HEK293 (cell line): ENCODE data around the gene COL9A3.

Experiments used
- CTCF ChIA-PET: fragments of 350-600 bp; formaldehyde crosslinking; extraction: SDS; loops from one replicate; lab custom pipeline; 2021; ENCODE audit warnings: antibody characterized with exemption; lab: Yijun Ruan, JAX
- POLR2A ChIA-PET: fragments of 300-600 bp; formaldehyde crosslinking; extraction: SDS; loops from one replicate; lab custom pipeline; 2020; ENCODE audit warnings: antibody characterized with exemption, inconsistent platforms; lab: Yijun Ruan, JAX
- H3K27ac ChIP-seq: fragments of 200-500 bp; sonication (Bioruptor generic); 2 replicates; pipeline ENCODE4 v1.5.1; 2014; ENCODE audit warnings: low read depth, low read length, control low read depth, inconsistent platforms; ENCODE audit errors: extremely low read depth
- H3K36me3 ChIP-seq, 2 experiments: fragments of 200-500 bp in 1 of 2; sonication (Bioruptor generic) in 1 of 2; 1 replicate in 1 of 2; 2 replicates in 1 of 2; pipeline ENCODE4 v1.5.1; 2014 to 2017; ENCODE audit warnings: inconsistent platforms in 2 of 2, low read length in 2 of 2; ENCODE audit not compliant: control insufficient read depth in 2 of 2, insufficient read depth in 1 of 2
- H3K4me1 ChIP-seq: fragments of 200-500 bp; sonication (Bioruptor generic); 2 replicates; pipeline ENCODE4 v1.5.1; 2014; ENCODE audit warnings: mild to moderate bottlenecking, low read length, inconsistent platforms; ENCODE audit not compliant: control insufficient read depth, insufficient read depth
- H3K4me3 ChIP-seq: 2 replicates; pipeline ENCODE4 v1.5.1; 2011; ENCODE audit warnings: low read depth, mild to moderate bottlenecking, control low read depth, low read length, moderate library complexity
- H3K9me3 ChIP-seq: fragments of 200-500 bp; sonication (Bioruptor generic); 2 replicates; pipeline ENCODE4 v1.5.1; 2014; ENCODE audit warnings: low read depth, low read length, inconsistent platforms; ENCODE audit not compliant: control insufficient read depth, insufficient read depth
- KLF8 ChIP-seq: fragments of 450-650 bp; formaldehyde crosslinking; IDR thresholded peaks from 2 replicates; pipeline ENCODE4 v1.5.1; 2016; ENCODE audit warnings: missing biosample characterization, missing genetic modification characterization
- WT1 ChIP-seq: fragments of 450-650 bp; formaldehyde crosslinking; IDR thresholded peaks from 2 replicates; pipeline ENCODE4 v1.5.1; 2016; ENCODE audit warnings: missing biosample characterization, missing genetic modification characterization
- ZNF157 ChIP-seq: fragments of 450-650 bp; formaldehyde crosslinking; IDR thresholded peaks from 2 replicates; pipeline ENCODE4 v1.5.1; 2016; ENCODE audit warnings: missing biosample characterization, missing genetic modification characterization
- ZNF214 ChIP-seq: fragments of 450-650 bp; formaldehyde crosslinking; IDR thresholded peaks from 2 replicates; pipeline ENCODE4 v1.5.1; 2017; ENCODE audit warnings: missing biosample characterization, mild to moderate bottlenecking, missing genetic modification characterization, borderline replicate concordance
- ZNF311 ChIP-seq: fragments of 450-650 bp; formaldehyde crosslinking; IDR thresholded peaks from 2 replicates; pipeline ENCODE4 v1.5.1; 2017; ENCODE audit warnings: missing biosample characterization, missing genetic modification characterization, borderline replicate concordance
- ZNF37A ChIP-seq: fragments of 450-650 bp; IDR thresholded peaks from 2 replicates; pipeline ENCODE4 v1.5.1; 2018; ENCODE audit warnings: missing biosample characterization, missing genetic modification characterization
- ZNF501 ChIP-seq: fragments of 450-650 bp; formaldehyde crosslinking; IDR thresholded peaks from 2 replicates; pipeline ENCODE4 v1.5.1; 2016; ENCODE audit warnings: missing biosample characterization, missing genetic modification characterization
- ZNF510 ChIP-seq: fragments of 450-650 bp; formaldehyde crosslinking; IDR thresholded peaks from 2 replicates; pipeline ENCODE4 v1.5.1; 2018; ENCODE audit warnings: mild to moderate bottlenecking, missing genetic modification characterization, missing biosample characterization; ENCODE audit not compliant: insufficient replicate concordance
- ZNF529 ChIP-seq: fragments of 450-650 bp; formaldehyde crosslinking; IDR thresholded peaks from 2 replicates; pipeline ENCODE4 v1.5.1; 2017; ENCODE audit warnings: missing genetic modification characterization, missing biosample characterization; ENCODE audit not compliant: insufficient replicate concordance
- ZNF626 ChIP-seq: fragments of 450-650 bp; sonication (Bioruptor Pico); formaldehyde crosslinking; IDR thresholded peaks from 2 replicates; pipeline ENCODE4 v1.5.1; 2018; ENCODE audit warnings: missing biosample characterization, missing genetic modification characterization, inconsistent platforms
- ZNF747 ChIP-seq: fragments of 450-650 bp; formaldehyde crosslinking; IDR thresholded peaks from 2 replicates; pipeline ENCODE4 v1.5.1; 2016; ENCODE audit warnings: missing biosample characterization, missing genetic modification characterization
- TF ChIP-seq, protein P1 (sequence below): fragments of 450-650 bp; formaldehyde crosslinking; IDR thresholded peaks from 2 replicates; pipeline ENCODE4 v1.5.1; 2016; ENCODE audit warnings: missing biosample characterization, missing genetic modification characterization, low read depth
- TF ChIP-seq, protein P2 (sequence below): fragments of 450-650 bp; formaldehyde crosslinking; IDR thresholded peaks from 2 replicates; pipeline ENCODE4 v1.5.1; 2016; ENCODE audit warnings: missing biosample characterization, missing genetic modification characterization
- TF ChIP-seq, protein P3 (sequence below): fragments of 450-650 bp; formaldehyde crosslinking; IDR thresholded peaks from 2 replicates; pipeline ENCODE4 v1.5.1; 2016; ENCODE audit warnings: missing biosample characterization, missing genetic modification characterization, borderline replicate concordance
- TF ChIP-seq, protein P4 (sequence below): fragments of 450-650 bp; formaldehyde crosslinking; IDR thresholded peaks from 2 replicates; pipeline ENCODE4 v1.5.1; 2017; ENCODE audit warnings: missing biosample characterization, missing genetic modification characterization
- TF ChIP-seq, protein P5 (sequence below): fragments of 450-650 bp; formaldehyde crosslinking; IDR thresholded peaks from 2 replicates; pipeline ENCODE4 v1.5.1; 2017; ENCODE audit warnings: missing biosample characterization, missing genetic modification characterization

COL9A3 gene

DNA sequence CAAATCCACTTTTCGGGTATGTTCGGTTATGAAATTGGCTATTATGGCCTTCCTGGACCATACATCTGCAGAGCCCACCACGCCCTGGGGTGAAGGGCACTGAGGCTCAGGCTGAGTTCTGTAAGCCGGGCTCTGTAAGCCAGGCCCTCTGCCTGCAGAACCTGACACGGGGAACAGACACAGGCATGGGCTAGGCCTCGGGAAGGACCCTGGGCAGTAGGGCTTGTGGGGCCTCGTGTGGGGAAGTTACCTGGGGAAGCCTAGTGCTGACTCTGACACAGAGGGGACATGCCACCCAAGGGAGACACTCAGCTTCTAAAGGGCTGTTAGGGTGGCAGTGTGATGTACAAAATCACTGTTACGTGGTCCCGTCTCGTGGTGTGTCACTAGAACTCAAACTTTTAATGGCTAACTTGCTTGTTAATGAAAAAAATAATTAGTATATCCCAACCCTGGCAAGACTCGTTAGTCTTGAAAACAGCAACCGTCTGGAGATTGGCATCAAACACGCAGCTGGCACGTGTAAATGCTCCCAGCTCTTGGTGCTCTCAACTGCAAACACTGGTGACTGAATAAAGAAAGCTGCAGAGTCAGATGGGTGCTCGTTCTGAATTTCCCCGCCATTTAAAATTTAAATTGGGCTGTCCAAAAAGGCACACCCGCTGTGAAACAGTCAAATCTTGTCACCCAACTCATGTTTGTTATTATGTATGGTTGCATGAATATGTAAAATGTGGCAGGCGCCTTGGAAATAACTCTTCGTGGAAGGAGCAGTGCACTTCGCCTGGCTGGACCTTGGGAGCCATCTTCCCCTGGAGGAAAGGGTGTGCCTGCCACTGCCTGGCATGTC, 68.4 kb downstream of the COL9A3 start:
- Histone ChIP-seq H3K4me3 (no peak overlapping the region), H3K36me3 (peaks cover 0 to 69% of the 10 kb centered on the region in 2 experiments; a peak in 1 of 3 replicates), H3K4me1 (peaks cover 3% of the 10 kb centered on the region; the same call in 1 of the 2 replicates), H3K27ac (no peak overlapping the region), H3K9me3 (no peaks in the 10 kb centered on the region)
- POLR2A ChIA-PET, result no interaction called here
- TF ChIP-seq ZNF626, result no peak
- TF ChIP-seq, protein P1, sequence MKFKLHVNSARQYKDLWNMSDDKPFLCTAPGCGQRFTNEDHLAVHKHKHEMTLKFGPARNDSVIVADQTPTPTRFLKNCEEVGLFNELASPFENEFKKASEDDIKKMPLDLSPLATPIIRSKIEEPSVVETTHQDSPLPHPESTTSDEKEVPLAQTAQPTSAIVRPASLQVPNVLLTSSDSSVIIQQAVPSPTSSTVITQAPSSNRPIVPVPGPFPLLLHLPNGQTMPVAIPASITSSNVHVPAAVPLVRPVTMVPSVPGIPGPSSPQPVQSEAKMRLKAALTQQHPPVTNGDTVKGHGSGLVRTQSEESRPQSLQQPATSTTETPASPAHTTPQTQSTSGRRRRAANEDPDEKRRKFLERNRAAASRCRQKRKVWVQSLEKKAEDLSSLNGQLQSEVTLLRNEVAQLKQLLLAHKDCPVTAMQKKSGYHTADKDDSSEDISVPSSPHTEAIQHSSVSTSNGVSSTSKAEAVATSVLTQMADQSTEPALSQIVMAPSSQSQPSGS (tag by site-specific recombination), result no peak
- no peak for TF ChIP-seq WT1 (tag by site-specific recombination)
- TF ChIP-seq, protein P2, sequence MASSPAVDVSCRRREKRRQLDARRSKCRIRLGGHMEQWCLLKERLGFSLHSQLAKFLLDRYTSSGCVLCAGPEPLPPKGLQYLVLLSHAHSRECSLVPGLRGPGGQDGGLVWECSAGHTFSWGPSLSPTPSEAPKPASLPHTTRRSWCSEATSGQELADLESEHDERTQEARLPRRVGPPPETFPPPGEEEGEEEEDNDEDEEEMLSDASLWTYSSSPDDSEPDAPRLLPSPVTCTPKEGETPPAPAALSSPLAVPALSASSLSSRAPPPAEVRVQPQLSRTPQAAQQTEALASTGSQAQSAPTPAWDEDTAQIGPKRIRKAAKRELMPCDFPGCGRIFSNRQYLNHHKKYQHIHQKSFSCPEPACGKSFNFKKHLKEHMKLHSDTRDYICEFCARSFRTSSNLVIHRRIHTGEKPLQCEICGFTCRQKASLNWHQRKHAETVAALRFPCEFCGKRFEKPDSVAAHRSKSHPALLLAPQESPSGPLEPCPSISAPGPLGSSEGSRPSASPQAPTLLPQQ, result no peak
- no peak for TF ChIP-seq ZNF501 (tag by site-specific recombination)
- TF ChIP-seq ZNF529 (tag by site-specific recombination), result no peak
- TF ChIP-seq KLF8 (tag by site-specific recombination), result no peak
- no peak for TF ChIP-seq ZNF37A (tag by site-specific recombination)
- no peak for TF ChIP-seq ZNF510
- TF ChIP-seq ZNF214 (tag by site-specific recombination), result no peak
- no peak for TF ChIP-seq ZNF157 (tag by site-specific recombination)
- TF ChIP-seq, protein P3, sequence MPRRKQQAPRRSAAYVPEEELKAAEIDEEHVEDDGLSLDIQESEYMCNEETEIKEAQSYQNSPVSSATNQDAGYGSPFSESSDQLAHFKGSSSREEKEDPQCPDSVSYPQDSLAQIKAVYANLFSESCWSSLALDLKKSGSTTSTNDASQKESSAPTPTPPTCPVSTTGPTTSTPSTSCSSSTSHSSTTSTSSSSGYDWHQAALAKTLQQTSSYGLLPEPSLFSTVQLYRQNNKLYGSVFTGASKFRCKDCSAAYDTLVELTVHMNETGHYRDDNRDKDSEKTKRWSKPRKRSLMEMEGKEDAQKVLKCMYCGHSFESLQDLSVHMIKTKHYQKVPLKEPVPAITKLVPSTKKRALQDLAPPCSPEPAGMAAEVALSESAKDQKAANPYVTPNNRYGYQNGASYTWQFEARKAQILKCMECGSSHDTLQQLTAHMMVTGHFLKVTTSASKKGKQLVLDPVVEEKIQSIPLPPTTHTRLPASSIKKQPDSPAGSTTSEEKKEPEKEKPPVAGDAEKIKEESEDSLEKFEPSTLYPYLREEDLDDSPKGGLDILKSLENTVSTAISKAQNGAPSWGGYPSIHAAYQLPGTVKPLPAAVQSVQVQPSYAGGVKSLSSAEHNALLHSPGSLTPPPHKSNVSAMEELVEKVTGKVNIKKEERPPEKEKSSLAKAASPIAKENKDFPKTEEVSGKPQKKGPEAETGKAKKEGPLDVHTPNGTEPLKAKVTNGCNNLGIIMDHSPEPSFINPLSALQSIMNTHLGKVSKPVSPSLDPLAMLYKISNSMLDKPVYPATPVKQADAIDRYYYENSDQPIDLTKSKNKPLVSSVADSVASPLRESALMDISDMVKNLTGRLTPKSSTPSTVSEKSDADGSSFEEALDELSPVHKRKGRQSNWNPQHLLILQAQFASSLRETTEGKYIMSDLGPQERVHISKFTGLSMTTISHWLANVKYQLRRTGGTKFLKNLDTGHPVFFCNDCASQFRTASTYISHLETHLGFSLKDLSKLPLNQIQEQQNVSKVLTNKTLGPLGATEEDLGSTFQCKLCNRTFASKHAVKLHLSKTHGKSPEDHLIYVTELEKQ, result no peak
- TF ChIP-seq ZNF747 (tag by site-specific recombination), result no peak
- TF ChIP-seq ZNF311 (tag by site-specific recombination), result no peak
- TF ChIP-seq, protein P4, sequence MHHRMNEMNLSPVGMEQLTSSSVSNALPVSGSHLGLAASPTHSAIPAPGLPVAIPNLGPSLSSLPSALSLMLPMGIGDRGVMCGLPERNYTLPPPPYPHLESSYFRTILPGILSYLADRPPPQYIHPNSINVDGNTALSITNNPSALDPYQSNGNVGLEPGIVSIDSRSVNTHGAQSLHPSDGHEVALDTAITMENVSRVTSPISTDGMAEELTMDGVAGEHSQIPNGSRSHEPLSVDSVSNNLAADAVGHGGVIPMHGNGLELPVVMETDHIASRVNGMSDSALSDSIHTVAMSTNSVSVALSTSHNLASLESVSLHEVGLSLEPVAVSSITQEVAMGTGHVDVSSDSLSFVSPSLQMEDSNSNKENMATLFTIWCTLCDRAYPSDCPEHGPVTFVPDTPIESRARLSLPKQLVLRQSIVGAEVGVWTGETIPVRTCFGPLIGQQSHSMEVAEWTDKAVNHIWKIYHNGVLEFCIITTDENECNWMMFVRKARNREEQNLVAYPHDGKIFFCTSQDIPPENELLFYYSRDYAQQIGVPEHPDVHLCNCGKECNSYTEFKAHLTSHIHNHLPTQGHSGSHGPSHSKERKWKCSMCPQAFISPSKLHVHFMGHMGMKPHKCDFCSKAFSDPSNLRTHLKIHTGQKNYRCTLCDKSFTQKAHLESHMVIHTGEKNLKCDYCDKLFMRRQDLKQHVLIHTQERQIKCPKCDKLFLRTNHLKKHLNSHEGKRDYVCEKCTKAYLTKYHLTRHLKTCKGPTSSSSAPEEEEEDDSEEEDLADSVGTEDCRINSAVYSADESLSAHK (tag by site-specific recombination), result no peak
- TF ChIP-seq, protein P5, sequence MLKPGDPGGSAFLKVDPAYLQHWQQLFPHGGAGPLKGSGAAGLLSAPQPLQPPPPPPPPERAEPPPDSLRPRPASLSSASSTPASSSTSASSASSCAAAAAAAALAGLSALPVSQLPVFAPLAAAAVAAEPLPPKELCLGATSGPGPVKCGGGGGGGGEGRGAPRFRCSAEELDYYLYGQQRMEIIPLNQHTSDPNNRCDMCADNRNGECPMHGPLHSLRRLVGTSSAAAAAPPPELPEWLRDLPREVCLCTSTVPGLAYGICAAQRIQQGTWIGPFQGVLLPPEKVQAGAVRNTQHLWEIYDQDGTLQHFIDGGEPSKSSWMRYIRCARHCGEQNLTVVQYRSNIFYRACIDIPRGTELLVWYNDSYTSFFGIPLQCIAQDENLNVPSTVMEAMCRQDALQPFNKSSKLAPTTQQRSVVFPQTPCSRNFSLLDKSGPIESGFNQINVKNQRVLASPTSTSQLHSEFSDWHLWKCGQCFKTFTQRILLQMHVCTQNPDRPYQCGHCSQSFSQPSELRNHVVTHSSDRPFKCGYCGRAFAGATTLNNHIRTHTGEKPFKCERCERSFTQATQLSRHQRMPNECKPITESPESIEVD (tag by site-specific recombination), result no peak
- CTCF ChIA-PET, result interaction anchor here (0.7 to 1.6 kb wide), 3 partner anchors 12 to 35 kb away, joined by 3 to 6 read pairs (median 3); no protein-coding TSS in a partner anchor
